Ecto neural progenitor cell (in vitro differentiated cells): Measurements from ENCODE around the gene LCN2.
"Not testable (repeated sequence)": the region's sequence is repeated elsewhere in the genome, so short reads cannot be mapped to it uniquely, and the experiment has no call there.

ENCODE experiments used
- DNase-seq: peaks from one replicate; pipeline ENCODE4 v3.0.0-alpha.2; 2018; ENCODE audit warnings: low spot score

LCN2 gene

DNA sequence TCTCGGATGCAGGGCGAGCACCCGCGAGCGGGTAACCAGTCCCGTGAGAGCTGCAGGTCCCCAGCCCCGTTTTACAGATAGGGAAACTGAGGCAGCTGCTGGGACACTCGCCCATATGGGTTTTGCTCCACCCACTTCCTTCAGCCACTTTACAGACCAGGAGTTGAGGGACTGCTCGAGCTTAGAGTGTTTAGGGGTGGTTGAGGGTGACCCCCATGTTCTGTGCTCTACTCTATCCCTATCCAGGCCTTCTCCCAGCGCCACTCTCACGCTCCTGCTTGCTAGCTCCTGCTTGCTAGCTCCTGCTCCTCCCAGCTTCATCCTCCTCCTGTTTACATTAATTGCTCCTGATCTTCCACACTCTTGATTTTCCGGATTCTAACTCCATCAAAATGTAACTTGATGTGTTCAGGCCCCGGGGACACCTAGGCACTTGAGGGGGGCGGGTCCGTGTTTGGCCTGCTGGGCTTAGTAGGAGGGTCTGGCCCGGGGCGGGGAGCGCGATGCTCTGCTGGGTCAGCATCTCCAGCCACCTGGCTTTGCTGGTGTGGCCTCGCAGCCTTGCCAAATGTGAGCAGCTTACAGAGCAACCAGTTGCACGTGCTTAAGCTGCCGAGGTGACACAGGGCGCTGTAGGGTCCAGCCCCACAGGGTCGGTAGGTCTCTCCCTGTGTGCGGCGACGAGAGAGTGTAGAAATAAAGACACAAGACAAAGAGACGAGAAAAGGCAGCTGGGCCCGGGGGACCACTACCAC lies 20.2 kb upstream of the LCN2 start:
- no peak for DNase-seq

DNA sequence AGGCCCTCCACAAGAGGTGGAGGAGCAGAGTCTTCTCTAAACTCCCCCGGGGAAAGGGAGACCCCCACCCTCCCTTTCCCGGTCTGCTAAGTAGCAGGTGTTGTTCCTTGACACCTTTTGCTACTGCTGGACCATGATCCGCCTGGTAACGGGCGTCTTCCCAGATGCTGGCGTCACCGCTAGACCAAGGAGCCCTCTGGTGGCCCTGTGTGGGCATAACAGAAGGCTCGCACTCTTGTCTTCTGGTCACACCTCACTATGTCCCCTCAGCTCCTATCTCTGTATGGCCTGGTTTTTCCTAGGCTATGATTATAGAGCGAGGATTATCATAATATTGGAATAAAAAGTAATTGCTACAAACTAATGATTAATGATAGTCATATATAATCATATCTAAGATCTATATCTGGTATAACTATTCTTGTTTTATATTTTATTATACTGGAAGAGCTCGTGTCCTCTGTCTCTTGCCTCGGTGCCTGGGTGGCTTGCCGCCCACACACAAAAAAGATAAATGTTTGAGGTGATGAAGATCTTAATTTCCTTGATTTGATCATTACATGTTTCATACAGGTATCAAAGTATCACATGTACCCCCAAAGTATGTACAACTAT lies 19.2 kb upstream of the LCN2 start:
- not testable (repeated sequence) for DNase-seq

DNA sequence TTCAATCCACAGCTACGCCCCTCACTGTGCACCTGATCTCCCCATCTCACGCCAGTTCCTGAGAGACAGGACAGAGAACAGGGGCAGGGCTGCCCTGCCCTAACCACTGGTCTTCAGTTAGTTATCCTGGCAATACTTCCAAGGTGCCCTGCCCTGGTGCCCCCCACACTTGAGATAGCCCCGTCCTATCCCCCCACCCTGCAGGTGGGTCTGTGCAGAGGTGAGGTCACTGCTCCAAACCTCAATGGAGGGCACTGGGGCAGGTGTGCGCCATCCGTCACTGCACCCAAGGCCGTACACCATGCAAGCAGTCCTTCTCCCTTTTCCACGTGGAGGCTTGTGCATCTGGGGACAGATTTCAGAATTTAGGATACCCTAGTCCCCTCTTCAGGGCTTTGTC lies 18.6 kb upstream of the LCN2 start:
- not testable (repeated sequence) for DNase-seq

DNA sequence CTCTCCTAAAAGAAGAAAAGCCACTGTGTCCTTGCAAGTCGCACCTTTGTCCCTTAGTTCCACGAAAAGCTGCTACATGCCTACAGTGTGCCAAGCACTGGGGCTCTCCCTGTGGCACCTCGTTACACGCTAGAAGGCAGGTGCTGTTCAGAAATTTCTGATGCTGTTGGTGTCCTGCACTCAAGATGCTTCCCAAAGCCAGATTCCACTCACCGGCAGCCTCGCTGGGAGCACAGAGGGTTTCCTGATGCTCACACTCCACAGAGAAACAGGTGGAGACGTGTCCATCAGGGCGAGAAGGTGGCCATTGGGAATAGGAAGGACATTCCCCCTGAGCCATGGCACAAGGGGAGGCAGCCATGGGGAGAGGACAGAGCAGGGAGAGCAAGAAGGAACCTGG lies 17.9 kb upstream of the LCN2 start:
- not testable (repeated sequence) for DNase-seq

DNA sequence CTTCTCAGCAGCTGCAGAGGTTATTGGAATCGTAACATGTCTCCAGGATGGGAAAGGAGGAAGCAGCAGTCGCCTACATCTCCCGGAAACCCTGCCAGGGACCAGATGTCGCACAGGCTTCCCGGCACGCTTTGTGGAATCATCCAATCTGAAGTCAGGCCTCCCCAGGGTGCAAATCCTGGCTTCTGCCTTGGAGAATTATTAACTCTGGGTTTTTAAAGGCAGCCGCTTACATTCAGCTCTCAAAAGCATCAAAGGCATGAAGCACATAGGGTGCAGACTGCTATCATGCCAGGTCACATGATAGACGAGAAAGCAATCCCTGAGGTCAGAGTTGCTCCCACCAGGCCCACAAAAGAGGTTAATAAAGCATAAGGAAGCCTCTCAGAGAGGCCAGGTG lies 17.1 kb upstream of the LCN2 start:
- not testable (repeated sequence) for DNase-seq

DNA sequence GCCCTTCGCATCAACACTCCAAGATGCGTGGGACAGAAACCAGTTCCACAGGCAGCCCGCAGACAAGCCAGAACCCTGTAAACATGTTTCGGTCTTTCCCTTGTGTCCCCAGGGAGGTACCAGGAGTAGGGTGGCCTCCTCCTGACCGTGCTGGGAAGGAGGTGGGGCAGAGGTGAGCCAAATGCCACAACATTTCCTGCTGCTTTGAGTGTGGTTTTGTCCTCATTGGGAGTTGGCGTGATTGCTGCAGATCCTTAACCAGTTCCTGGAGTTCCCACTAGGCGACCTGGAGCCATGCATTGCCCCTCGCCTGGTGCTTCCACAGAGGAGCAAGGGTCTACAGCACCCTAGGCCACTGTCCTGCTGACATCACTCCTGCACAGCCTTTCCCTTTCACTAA lies 13.7 kb upstream of the LCN2 start:
- not testable (repeated sequence) for DNase-seq

DNA sequence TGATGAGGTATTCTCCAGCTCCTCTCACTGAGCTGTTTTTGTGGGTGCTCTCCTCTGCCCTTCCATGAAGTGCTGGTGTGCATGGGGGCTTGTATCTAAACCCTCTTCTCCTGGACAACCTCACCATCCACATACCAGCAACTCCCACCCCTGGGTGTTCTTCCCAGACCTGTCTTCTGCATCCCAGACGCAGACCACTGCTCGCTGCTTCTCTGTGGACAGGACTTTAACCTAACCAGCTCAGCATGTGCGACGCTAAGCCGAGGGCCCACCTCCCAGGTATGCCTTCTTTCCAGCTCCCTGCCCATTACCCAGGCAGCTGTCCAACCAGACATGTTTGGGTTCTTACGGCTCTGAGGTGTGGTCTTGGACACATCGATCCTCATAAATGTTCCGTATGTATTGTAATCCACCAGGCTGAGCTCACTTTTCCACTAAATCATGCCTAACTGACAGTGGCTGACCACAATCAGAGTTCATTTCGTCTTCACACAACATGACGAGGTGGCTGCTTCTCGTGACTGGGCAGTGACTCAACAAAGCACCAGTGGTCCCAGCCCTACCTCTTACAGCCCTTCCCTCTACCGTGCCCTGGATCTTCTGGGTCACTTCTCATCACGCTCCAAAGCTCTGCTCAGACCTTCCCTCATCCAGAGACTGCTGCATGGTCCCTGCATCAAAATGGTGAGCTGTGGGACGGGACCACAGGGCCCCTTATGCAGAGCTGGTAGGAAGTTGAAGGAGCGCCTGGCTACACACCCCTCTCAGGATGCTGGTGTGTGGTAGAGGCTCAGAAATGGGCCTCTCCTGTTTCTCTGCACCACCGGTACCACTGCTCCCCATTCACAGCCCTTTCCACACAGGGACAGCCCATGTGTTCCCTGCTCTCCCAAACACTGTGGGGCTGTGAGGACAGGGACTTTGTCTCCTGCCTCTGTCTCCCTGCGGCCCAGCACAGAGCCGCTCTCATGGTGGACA lies 12.1 kb upstream of the LCN2 start:
- DNase-seq = no peak

DNA sequence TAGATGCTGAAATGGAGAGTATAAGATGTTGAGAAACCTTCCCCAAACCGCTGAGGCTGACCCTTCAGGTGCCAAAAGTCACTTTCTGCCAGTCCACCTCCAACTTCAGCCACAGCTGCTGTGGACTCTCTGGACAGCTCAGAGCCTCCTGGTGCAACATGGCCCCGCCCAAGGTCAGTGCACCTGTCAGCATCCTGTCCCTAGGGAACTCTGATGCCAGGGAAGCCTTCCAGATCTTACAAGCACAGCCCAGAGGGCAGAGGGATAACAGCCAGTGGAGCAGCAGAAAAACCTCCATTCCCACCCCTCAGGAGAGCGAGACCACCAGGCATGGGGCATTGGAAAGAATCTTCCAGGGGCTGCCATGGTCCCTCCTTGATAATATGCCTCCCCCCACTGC lies 11.3 kb upstream of the LCN2 start:
- no peak for DNase-seq

DNA sequence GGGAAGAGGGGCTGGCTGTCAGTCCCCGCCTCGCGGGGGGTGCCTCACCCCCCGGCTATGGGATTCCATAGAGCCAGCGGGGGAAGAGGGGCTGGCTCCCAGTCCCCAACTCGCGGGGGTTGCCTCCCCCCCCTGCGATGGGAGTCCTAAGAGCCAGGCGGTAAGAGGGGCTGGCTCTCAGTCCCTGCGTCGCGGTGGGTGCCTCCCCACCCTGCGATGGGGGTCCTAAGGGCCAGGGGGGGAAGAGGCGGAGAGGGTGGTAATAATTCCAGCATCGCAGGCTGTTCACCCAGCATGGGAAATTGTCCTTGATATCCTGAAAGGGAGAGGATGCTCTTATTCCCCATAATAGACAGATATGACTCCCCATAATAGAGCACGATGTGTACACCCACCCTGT lies 9.6 kb upstream of the LCN2 start:
- DNase-seq = no peak

DNA sequence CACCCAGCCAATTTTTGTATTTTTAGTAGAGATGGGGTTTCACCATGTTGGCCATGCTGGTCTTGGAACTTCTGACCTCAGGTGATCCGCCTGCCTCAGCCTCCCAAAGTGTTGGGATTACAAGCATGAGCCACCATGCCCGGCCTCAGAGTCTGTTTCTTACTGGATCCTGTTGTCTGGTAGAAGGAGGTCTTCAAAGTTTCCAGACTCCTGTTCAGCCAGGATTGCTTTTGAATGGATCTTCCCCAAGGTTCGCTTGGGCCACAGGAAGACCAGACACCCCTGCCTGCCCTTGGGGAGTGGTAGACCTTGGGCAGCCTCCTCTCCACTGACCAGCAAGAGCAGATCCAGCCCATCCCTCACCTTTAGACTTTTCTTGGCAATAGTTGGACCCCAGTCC lies 7.6 kb upstream of the LCN2 start:
- no peak for DNase-seq

DNA sequence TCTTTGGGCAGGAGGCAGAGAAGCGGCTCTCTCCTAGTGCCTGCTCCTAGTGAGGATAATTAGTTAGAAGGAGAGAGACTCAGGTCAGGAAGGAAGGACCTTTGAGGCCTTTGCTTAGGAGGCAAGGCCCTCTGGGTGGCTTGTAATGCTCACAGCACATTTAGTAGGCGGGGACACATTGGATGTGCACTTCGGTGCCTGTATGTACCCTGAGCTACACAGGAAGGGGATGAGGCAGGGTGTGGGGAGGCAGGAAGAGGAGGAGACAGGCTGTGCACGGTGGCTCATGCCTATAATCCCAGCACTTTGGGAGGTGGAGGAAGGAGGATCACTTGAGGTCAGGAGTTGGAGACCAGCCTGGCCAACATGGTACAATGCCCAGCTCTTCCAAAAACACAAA lies 7.2 kb upstream of the LCN2 start:
- no peak for DNase-seq

DNA sequence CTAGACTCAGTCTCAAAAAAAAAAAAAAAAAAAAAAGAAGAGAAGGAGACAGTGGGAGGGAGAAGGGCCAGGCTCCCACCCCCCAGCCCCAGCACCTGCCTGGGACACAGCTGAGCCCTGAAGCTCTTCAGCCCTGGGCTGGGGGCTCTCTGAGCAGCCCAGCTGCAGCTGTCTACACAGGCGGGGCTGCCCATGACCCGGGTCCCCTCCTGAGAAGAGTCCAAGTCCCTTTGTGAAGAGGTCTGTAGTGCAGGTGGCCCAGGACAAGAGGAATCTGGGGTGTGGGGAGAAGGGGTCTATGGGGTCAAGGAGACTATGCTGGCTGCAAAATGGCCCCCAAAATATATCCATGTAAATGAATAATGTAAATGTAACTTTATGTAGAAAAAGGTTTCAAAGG lies 6.7 kb upstream of the LCN2 start:
- DNase-seq = no peak

DNA sequence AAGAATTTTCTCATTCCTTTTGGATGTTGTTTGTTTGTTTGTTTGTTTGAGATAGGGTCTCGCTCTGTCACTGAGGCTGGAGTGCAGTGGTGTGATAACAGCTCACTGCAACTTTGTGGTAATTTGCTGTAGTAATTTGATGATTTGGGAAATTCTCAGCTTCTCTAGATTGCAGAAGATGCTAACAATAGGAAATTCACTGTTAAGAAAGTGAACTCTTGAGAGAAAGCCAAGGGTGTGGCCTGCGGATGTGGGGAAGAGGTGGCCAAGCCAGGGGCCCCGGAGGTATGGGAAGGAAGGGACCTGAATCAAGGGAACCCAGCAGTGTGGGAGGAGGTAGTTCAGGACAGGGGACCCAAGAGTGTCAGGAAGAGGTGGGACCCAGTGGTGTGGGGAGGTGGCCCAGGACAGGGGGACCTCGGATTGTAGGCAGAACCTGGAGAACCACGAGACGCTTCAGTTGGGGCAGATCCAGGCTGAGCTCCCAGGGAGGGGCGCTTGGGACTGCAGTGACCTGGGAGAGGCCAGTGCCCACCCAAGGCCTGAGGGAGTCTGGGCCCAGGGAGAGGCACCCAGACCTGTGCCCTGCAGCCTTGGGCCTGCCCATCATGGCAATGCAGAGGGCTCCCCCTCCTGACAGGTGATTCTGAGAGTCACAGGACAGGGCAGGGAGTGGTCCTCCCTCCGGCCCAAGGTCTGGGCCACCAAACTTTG lies 5.6 kb upstream of the LCN2 start:
- no peak for DNase-seq

DNA sequence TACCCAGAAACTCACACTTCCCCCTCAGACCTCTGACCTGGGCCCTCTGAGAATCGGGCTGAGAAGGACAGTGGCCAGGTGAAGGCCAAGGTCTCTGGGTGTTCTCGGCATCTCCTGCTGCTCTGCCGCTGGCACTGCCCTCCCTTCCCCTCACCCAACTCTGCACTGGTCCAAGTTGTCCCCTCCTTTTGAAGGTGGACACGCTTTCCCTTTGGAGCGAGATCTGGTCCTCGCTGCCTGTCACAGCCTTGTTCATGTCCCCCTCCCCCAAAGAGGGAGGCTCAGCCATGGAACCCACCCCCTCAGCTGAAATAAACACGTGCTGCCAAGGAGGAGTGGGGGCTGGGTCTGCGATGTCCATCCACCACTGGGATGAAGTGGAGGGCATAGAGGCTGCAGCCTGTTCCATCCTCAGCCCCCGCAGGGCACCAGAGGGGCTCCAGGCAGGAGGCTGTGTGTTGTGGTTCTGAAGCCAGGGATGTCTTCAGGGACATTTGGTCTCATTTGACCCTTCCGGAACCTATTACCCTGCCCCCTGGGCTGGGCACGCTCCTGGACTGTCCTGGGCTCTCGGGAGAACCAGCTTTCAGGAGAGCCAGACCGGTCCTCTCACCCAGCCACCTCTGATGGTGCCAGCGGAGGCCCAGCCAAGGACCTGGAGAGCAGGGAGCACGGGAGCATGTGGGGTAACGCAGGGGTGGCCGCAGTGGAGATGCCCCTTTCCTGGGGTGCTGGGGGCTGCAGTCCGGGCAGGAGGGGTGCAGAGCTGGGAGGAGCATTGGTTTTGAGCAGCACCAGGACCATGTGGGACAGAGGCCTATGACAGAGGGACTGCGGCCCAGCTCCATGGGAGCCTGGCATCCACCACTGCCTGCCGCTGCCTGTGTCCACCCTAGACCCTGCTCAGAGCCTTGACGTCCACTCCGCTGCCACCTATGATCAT lies 4.7 kb upstream of the LCN2 start:
- DNase-seq = no peak

DNA sequence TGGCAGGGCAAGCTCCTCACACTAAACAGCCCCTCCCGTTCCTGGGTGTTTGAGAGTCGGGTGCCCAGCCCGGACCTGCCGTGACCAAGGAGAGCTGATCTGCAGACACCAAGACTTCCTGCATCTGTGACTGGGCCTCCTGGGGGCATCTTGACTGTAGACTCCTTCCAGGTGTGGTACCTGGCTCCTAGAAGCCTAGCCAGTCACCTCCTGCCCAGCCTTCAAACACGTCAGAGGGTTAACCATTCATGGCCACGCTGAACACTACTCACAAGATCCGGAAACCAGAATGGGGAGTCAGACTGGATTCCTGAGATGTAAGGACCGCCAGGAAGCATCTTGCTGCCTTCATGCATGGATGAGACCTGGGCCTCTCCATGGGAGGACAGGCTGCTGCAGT lies 3.7 kb upstream of the LCN2 start:
- no peak for DNase-seq

DNA sequence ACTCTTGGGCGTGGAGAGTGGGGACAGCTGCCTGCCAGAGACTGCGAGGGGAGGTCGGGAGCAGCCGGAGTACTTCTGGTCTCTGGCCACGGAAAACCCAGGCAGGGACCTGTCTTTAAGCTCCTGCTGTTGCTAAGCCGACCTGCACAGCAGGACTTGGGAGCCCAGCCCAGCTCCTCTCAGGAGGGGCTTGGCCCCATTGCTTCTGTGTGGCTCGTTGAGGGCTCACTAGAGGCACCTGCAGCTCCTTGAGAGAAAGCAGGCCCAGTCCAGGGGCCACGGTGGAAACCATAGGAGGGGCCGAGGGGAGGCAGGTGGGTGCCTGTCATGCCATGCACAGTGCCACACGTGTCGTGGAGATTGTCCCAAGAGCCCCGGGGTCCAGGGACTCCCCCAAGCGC lies 3.3 kb upstream of the LCN2 start:
- DNase-seq = no peak

DNA sequence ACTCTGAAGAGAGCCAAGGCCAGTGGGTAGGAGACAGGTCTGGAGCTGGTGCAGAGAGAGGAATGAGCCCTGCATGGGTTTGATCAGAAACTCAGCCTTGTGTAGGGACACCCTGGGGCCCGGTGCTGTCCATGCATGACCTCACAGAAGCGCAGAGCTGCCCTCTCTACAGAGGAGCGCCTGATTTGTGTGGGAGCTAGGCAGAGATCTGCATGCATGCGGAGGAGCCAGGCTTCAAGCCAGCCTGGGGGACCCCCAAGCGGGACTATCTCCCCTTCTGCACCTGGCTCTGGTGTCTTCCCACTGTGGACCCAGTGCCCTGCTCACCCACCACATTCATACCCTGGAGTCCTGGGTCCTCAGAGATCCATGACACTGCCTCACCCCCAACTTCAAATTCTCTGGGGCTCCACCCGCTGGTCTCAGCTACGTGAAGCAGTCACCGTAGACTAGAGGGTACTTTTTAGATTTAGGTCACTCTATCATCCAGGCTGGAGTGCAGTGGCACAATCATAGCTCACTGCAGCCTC lies 2.6 kb upstream of the LCN2 start:
- no peak for DNase-seq

DNA sequence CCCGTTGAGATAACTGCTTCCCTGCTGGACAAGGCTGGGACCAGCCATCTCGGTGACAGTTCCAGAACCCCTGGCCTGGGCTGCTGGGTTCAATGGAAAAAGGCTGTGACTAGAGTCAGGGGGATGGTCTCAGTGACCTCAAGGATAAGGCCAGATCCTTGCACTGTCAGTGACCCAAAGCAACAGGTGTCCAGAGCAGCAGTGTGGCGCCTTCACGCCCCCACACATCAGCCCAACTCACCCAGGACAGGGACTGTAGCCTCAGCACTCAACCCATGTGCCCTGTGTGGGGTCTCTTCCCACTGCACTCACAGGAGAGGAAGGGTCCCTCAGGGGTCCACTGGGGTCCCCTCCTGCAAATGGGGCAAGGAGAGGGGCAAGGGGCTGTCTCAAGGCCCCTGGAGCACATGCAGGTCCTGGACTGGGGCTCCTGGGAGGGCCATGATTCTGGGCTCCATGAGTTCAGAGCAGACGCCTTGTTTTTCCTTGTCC lies 698 bp upstream of the LCN2 start:
- DNase-seq = no peak

DNA sequence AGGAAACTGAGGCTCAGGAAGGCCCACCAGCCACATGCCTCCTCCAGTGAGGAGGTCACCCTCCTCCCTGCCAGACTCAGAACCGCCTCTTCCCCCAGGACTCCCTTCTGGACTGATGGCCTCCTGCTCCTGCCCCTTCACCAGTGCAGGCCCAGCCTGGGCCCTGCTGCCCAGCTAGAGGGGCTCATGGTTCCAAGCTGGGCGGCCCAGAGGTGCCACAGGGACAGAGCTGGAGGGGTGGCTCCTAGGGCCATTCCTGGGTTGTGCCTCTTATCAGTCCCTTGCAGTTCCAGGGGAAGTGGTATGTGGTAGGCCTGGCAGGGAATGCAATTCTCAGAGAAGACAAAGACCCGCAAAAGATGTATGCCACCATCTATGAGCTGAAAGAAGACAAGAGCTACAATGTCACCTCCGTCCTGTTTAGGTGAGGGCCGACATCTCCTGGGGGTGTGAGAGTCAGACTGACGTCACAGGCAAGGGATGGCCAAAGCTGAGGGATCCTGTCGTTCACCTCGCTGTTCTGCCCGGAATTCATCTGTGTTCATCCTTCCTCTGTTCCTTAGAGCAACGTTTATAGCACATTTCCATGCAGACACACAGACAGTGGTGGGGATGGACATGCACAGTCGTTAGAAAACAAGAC lies 819 bp downstream of the LCN2 start:
- no peak for DNase-seq
